ENCODE results near the gene LKAAEAR1.
"Not testable (repeated sequence)": the region's sequence is repeated elsewhere in the genome, so short reads cannot be mapped to it uniquely, and the experiment has no call there.

The LKAAEAR1 gene

GRCh38 chr20:64099086-64099786 is 15.0 kb upstream of the LKAAEAR1 start:
- FAIRE-seq (no peak), DNase-seq (ENCODE audit: low spot score) (no peak)

GRCh38 chr20:64098471-64099013 is 14.3 kb upstream of the LKAAEAR1 start:
- DNase-seq (ENCODE audit: low spot score) (no peak), FAIRE-seq (no peak)

GRCh38 chr20:64096535-64096934 is 12.3 kb upstream of the LKAAEAR1 start:
- DNase-seq (ENCODE audit: low spot score) (no peak), FAIRE-seq (no peak)

GRCh38 chr20:64095927-64096326 is 11.7 kb upstream of the LKAAEAR1 start:
- DNase-seq (ENCODE audit: low spot score) (no peak), FAIRE-seq (no peak)

GRCh38 chr20:64095455-64095854 is 11.3 kb upstream of the LKAAEAR1 start:
- DNase-seq (ENCODE audit: low spot score): no peak
- no peak for FAIRE-seq

- DNase-seq (ENCODE audit: low spot score) (no peak), FAIRE-seq (no peak)
These were observed 8.9 kb upstream of the LKAAEAR1 start for GRCh38 chr20:64093013-64093503.

GRCh38 chr20:64092258-64093012 is 8.2 kb upstream of the LKAAEAR1 start:
- DNase-seq (ENCODE audit: low spot score): no peak

GRCh38 chr20:64091770-64092169 is 7.6 kb upstream of the LKAAEAR1 start:
- FAIRE-seq (no peak), DNase-seq (ENCODE audit: low spot score) (no peak)

More at GRCh38 chr20:64092258-64093012, 8.2 kb upstream of the LKAAEAR1 start:
- FAIRE-seq: no peak

- DNase-seq (ENCODE audit: low spot score) (no peak), FAIRE-seq (no peak)
These were observed 7.1 kb upstream of the LKAAEAR1 start for GRCh38 chr20:64091340-64091739.

- FAIRE-seq (no peak), DNase-seq (ENCODE audit: low spot score) (no peak)
These were observed 6.0 kb upstream of the LKAAEAR1 start for GRCh38 chr20:64090165-64090564.

- peak; percentile 99 for FAIRE-seq
- DNase-seq (ENCODE audit: low spot score): not testable (repeated sequence)
These were observed 4.4 kb upstream of the LKAAEAR1 start for GRCh38 chr20:64088586-64088985.

GRCh38 chr20:64087226-64087825 is 3.1 kb upstream of the LKAAEAR1 start:
- FAIRE-seq: not testable (repeated sequence)

GRCh38 chr20:64086801-64087200 is 2.6 kb upstream of the LKAAEAR1 start:
- FAIRE-seq: no peak
- DNase-seq (ENCODE audit: low spot score): no peak

More at GRCh38 chr20:64087226-64087825, 3.1 kb upstream of the LKAAEAR1 start:
- DNase-seq (ENCODE audit: low spot score): not testable (repeated sequence)

- FAIRE-seq (no peak), DNase-seq (ENCODE audit: low spot score) (no peak)
These were observed 521 bp upstream of the LKAAEAR1 start for GRCh38 chr20:64084685-64085152.

GRCh38 chr20:64083378-64083803 is 807 bp downstream of the LKAAEAR1 start:
- peak; percentile 87 for DNase-seq (ENCODE audit: low spot score)

GRCh38 chr20:64082820-64083377 is 1.3 kb downstream of the LKAAEAR1 start:
- DNase-seq (ENCODE audit: low spot score) (no peak), FAIRE-seq (no peak)

More at GRCh38 chr20:64083378-64083803, 807 bp downstream of the LKAAEAR1 start:
- no peak for FAIRE-seq

- DNase-seq (ENCODE audit: low spot score) (no peak), FAIRE-seq (no peak)
These were observed 2.0 kb downstream of the LKAAEAR1 start for GRCh38 chr20:64082126-64082731.

GRCh38 chr20:64081624-64081964 is 2.6 kb downstream of the LKAAEAR1 start:
- no peak for FAIRE-seq
- no peak for DNase-seq (ENCODE audit: low spot score)

GRCh38 chr20:64080813-64081623 is 3.2 kb downstream of the LKAAEAR1 start:
- DNase-seq (ENCODE audit: low spot score) (no peak), FAIRE-seq (no peak)

All from urothelium cell line (cell line).